Mononuclear cell (primary cell): ENCODE measurements around the gene HMGXB3. TPM values are rescaled to one million over a fixed set of nuclear protein-coding genes. Genes with fewer than 3 reads are reported as not detected.

Experiments
- H3K27me3 ChIP-seq: 2 replicates; pipeline ENCODE4 v1.6.0; 2011; ENCODE audit warnings: low read length, control low read depth; ENCODE audit not compliant: insufficient read depth
- H3K4me1 ChIP-seq: 2 replicates; pipeline ENCODE4 v1.5.1; 2011; ENCODE audit warnings: mild to moderate bottlenecking, low read length, control low read depth; ENCODE audit not compliant: insufficient read depth
- H3K4me3 ChIP-seq: 2 replicates; pipeline ENCODE4 v1.5.1; 2011; ENCODE audit warnings: mild to moderate bottlenecking, low read length, moderate library complexity
- H3K9me3 ChIP-seq: 2 replicates; pipeline ENCODE4 v1.5.1; 2011; ENCODE audit warnings: low read depth, mild to moderate bottlenecking, control low read depth, low read length
- total RNA-seq: library from RNA; depleted of rRNA; stranded (reverse); fragments of >200 nt; gene quantifications from one replicate; pipeline ENCODE4 v1.2.3, GENCODE V29; 2012

The HMGXB3 gene
- total RNA-seq, 1 donor: 27.2 TPM

DNA sequence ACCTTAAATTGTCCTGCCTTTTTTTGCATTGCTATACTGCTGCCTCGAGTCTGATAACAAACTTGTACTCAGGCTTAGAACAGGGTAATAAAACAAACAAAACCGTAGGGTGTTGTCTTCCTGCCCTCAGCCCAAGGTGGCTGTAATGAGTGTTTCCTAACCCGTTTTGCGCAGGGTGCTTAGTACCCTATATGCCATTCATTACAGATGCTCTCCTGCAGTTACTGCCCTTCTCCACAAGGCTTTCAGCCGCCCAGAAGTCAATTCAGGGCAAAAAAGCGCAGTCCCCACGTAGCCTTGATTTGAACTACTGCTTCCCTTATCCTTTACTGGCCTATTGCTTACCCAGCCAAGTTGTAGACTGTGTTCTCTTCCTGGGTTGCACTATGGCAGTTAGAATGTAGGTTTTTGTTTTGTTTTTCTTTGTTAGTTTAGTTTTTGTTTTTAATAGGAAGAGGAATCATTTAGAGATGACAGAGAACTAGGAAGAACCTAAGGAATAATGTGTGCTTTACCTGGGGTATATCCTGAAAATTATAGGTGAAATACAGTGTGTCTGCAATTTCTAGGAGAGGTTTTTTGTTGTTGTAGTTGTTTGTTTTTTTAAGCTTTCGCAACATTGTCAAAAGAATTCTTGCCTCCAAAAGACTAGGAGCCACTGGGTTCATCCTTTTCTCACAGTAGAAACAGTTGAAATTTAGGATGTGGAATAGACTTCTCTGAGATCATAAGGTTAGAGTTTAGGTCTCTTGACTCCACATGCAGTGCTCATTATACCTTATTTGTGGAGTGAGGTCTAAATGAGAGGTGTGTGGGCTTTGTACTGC lies 1.3 kb downstream of the HMGXB3 start:
- no peaks in the 10 kb centered on the region for H3K9me3 ChIP-seq
- H3K27me3 ChIP-seq: no peaks in the 10 kb centered on the region
- peak overlapping the region; percentile 87 for H3K4me3 ChIP-seq
- H3K4me1 ChIP-seq: peaks cover 31% of the 10 kb centered on the region

GRCh38 chr5:150006318-150006717 lies 5.8 kb downstream of the HMGXB3 start:
- Histone ChIP-seq H3K4me1 (peaks cover 20% of the 10 kb centered on the region), H3K9me3 (no peaks in the 10 kb centered on the region), H3K4me3 (no peak overlapping the region), H3K27me3 (no peaks in the 10 kb centered on the region)

GRCh38 chr5:150007050-150007449 lies 6.5 kb downstream of the HMGXB3 start:
- H3K27me3 ChIP-seq: no peaks in the 10 kb centered on the region
- H3K4me3 ChIP-seq: no peak overlapping the region
- peaks cover 13% of the 10 kb centered on the region for H3K4me1 ChIP-seq
- H3K9me3 ChIP-seq: no peaks in the 10 kb centered on the region

GRCh38 chr5:150009671-150010387 lies 9.3 kb downstream of the HMGXB3 start:
- H3K9me3 ChIP-seq: no peaks in the 10 kb centered on the region
- no peaks in the 10 kb centered on the region for H3K27me3 ChIP-seq
- H3K4me3 ChIP-seq: no peak overlapping the region
- no peaks in the 10 kb centered on the region for H3K4me1 ChIP-seq

GRCh38 chr5:150013931-150014330 lies 13.4 kb downstream of the HMGXB3 start:
- H3K27me3 ChIP-seq: no peaks in the 10 kb centered on the region
- H3K9me3 ChIP-seq: no peaks in the 10 kb centered on the region
- no peaks in the 10 kb centered on the region for H3K4me1 ChIP-seq
- no peak overlapping the region for H3K4me3 ChIP-seq

GRCh38 chr5:150014456-150014855 lies 13.9 kb downstream of the HMGXB3 start:
- no peaks in the 10 kb centered on the region for H3K9me3 ChIP-seq
- H3K4me3 ChIP-seq: no peak overlapping the region
- H3K4me1 ChIP-seq: no peaks in the 10 kb centered on the region
- H3K27me3 ChIP-seq: no peaks in the 10 kb centered on the region

GRCh38 chr5:150015415-150015814 lies 14.9 kb downstream of the HMGXB3 start:
- H3K4me1 ChIP-seq: no peaks in the 10 kb centered on the region
- no peaks in the 10 kb centered on the region for H3K27me3 ChIP-seq
- no peak overlapping the region for H3K4me3 ChIP-seq
- H3K9me3 ChIP-seq: no peaks in the 10 kb centered on the region

DNA sequence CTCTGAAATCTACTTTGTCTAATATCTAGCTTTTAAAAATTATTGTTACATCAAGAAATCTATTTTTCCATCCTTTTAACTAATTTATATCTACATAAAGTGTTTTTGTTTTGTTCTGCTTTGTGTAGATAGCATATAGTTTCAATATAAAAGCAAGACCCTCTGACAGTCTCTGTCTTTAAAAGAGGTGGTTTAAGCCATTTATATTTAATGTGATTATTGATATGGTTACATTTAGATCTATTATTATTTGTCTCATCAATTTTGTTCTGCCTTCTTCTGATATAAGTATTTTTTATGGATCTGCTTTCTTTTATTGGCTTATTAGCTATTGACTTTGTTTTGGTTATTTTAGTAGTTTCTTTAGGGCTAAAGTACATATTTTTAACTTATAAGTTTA lies 16.0 kb downstream of the HMGXB3 start:
- Histone ChIP-seq H3K4me3 (no peak overlapping the region), H3K27me3 (no peaks in the 10 kb centered on the region), H3K9me3 (no peaks in the 10 kb centered on the region), H3K4me1 (no peaks in the 10 kb centered on the region)

- Histone ChIP-seq H3K4me1 (no peaks in the 10 kb centered on the region), H3K27me3 (no peaks in the 10 kb centered on the region), H3K4me3 (no peak overlapping the region), H3K9me3 (no peaks in the 10 kb centered on the region)
These were observed 16.9 kb downstream of the HMGXB3 start for GRCh38 chr5:150017226-150018005.

GRCh38 chr5:150020249-150020648 lies 19.7 kb downstream of the HMGXB3 start:
- H3K9me3 ChIP-seq: no peaks in the 10 kb centered on the region
- H3K4me1 ChIP-seq: no peaks in the 10 kb centered on the region
- no peaks in the 10 kb centered on the region for H3K27me3 ChIP-seq
- no peak overlapping the region for H3K4me3 ChIP-seq

- Histone ChIP-seq H3K9me3 (no peaks in the 10 kb centered on the region), H3K27me3 (no peaks in the 10 kb centered on the region), H3K4me3 (no peak overlapping the region), H3K4me1 (no peaks in the 10 kb centered on the region)
These were observed 21.1 kb downstream of the HMGXB3 start for GRCh38 chr5:150021491-150022157.

- H3K4me1 ChIP-seq: no peaks in the 10 kb centered on the region
- H3K27me3 ChIP-seq: no peaks in the 10 kb centered on the region
- H3K4me3 ChIP-seq: no peak overlapping the region
- no peaks in the 10 kb centered on the region for H3K9me3 ChIP-seq
These were observed 21.6 kb downstream of the HMGXB3 start for GRCh38 chr5:150022158-150022531.

DNA sequence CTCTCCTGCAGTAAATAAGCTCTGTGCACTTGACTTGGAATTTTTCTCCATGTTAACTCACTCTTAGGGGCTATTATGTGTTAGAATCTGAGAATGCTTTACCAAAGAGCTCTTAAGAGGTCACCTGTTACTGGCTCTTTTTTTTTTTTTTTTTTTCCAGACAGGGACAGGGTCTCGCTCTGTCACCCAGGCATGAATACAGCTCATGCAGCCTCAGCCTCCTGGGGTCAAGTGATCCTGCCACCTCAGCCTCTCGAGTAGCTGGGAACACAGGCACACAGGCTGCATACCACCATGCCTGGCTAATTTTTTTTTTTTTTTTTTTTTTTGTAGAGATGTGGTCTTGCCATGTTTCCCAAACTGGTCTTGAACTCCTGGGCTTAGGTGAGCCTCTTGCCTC lies 22.1 kb downstream of the HMGXB3 start:
- Histone ChIP-seq H3K4me1 (no peaks in the 10 kb centered on the region), H3K27me3 (no peaks in the 10 kb centered on the region), H3K9me3 (no peaks in the 10 kb centered on the region), H3K4me3 (no peak overlapping the region)

GRCh38 chr5:150023136-150023535 lies 22.6 kb downstream of the HMGXB3 start:
- no peaks in the 10 kb centered on the region for H3K27me3 ChIP-seq
- no peak overlapping the region for H3K4me3 ChIP-seq
- no peaks in the 10 kb centered on the region for H3K4me1 ChIP-seq
- no peaks in the 10 kb centered on the region for H3K9me3 ChIP-seq
